Natural killer cell (primary cell): Measurements from ENCODE around the gene BICC1. TPM values are rescaled to one million over a fixed set of nuclear protein-coding genes. Genes with fewer than 3 reads are reported as not detected.

Experiments used
- ATAC-seq, 3 donors: fragments of 150-1000 bp in 2 of 3; fragments of 200-7000 bp in 1 of 3; cut with Tn5 transposase; 1 replicate in 1 of 3; 2 replicates in 2 of 3; pipeline ENCODE4 v1.10.0; 2021; ENCODE audit warnings: mild to moderate bottlenecking in 2 of 3, moderate library complexity in 2 of 3
- DNase-seq, 2 donors: peaks; one replicate each; pipeline versions ENCODE4 v3.0.0 to v3.0.0-alpha.2; 2013 to 2021; ENCODE audit warnings: mixed read lengths in 1 of 2
- H3K27ac ChIP-seq: one replicate; pipeline ENCODE4 v1.5.1; 2013; ENCODE audit warnings: mild to moderate bottlenecking, low read length
- H3K27me3 ChIP-seq: one replicate; pipeline ENCODE4 v1.6.1; 2013; ENCODE audit warnings: low read length; ENCODE audit not compliant: control insufficient read depth, insufficient read depth
- H3K36me3 ChIP-seq: one replicate; pipeline ENCODE4 v1.6.1; 2013; ENCODE audit warnings: low read length; ENCODE audit not compliant: control insufficient read depth, insufficient read depth
- H3K4me1 ChIP-seq: one replicate; pipeline ENCODE4 v1.6.1; 2013; ENCODE audit warnings: low read length; ENCODE audit not compliant: control insufficient read depth, insufficient read depth
- H3K4me3 ChIP-seq: one replicate; pipeline ENCODE4 v1.5.1; 2013; ENCODE audit warnings: low read length
- H3K9me3 ChIP-seq: one replicate; pipeline ENCODE4 v1.6.1; 2013; ENCODE audit warnings: low read length; ENCODE audit not compliant: control insufficient read depth, insufficient read depth
- H3K27ac Mint-ChIP-seq, 2 donors: one replicate each; pipeline ENCODE4 v1.8.0; 2022; ENCODE audit warnings: mild to moderate bottlenecking in 2 of 2, mixed read lengths in 2 of 2, moderate library complexity in 1 of 2
- H3K27me3 Mint-ChIP-seq, 2 donors: one replicate each; pipeline ENCODE4 v1.8.0; 2022; ENCODE audit warnings: low read depth in 2 of 2, mixed read lengths in 2 of 2
- H3K36me3 Mint-ChIP-seq: one replicate; pipeline ENCODE4 v1.8.0; 2022; ENCODE audit warnings: mixed read lengths
- H3K4me1 Mint-ChIP-seq, 2 donors: one replicate each; pipeline ENCODE4 v1.8.0; 2022; ENCODE audit warnings: mixed read lengths in 2 of 2
- H3K4me3 Mint-ChIP-seq: one replicate; pipeline ENCODE4 v1.8.0; 2022; ENCODE audit warnings: mild to moderate bottlenecking, moderate library complexity, mixed read lengths
- H3K9me3 Mint-ChIP-seq, 2 donors: one replicate each; pipeline ENCODE4 v1.8.0; 2022; ENCODE audit warnings: mixed read lengths in 2 of 2
- WGBS: methylation state at CpG from one replicate; pipeline ENCODE4 v1.1.7; 2013; ENCODE audit warnings: missing lambda C conversion rate; ENCODE audit not compliant: insufficient coverage; 5-methylcytosine and 5-hydroxymethylcytosine counted together
- intact Hi-C: fragments of 100-400 bp; cut with micrococcal nuclease; formaldehyde crosslinking; loops from one replicate; pipeline ENCODE4 v1.14.2; 2022
- total RNA-seq, 4 donors: library from RNA; stranded (reverse); fragments of 120-200 nt in 1 of 4; gene quantifications; one replicate each; pipeline versions ENCODE4 v1.2.3 to v1.2.4, GENCODE V29; 2013 to 2022
- TF ChIP-seq, protein P1 (sequence below): fragments of 200-600 bp; IDR thresholded peaks from one replicate; pipeline ENCODE4 v1.8.0; 2022; ENCODE audit warnings: antibody characterized with exemption

Gene BICC1
- total RNA-seq, 3 donors from 2014 or later (not counting 1 experiment from before 2014, with no cell fraction given): 0.14 TPM; not detected in 2

GRCh38 chr10:58715061-58715460 is 202.4 kb downstream of the BICC1 start:
- Mint-ChIP-seq H3K4me1 (no peaks in the 10 kb centered on the region), H3K27me3 (no peaks in the 10 kb centered on the region), H3K9me3 (peaks cover 0 to 6% of the 10 kb centered on the region in 2 donors), H3K4me3 (no peak overlapping the region), H3K36me3 (no peaks in the 10 kb centered on the region), H3K27ac (no peak overlapping the region)
- intact Hi-C loops: no loop called here
- no peaks in the 10 kb centered on the region for H3K9me3 ChIP-seq
- no peak for DNase-seq
- no peaks in the 10 kb centered on the region for H3K36me3 ChIP-seq
- TF ChIP-seq, protein P1, sequence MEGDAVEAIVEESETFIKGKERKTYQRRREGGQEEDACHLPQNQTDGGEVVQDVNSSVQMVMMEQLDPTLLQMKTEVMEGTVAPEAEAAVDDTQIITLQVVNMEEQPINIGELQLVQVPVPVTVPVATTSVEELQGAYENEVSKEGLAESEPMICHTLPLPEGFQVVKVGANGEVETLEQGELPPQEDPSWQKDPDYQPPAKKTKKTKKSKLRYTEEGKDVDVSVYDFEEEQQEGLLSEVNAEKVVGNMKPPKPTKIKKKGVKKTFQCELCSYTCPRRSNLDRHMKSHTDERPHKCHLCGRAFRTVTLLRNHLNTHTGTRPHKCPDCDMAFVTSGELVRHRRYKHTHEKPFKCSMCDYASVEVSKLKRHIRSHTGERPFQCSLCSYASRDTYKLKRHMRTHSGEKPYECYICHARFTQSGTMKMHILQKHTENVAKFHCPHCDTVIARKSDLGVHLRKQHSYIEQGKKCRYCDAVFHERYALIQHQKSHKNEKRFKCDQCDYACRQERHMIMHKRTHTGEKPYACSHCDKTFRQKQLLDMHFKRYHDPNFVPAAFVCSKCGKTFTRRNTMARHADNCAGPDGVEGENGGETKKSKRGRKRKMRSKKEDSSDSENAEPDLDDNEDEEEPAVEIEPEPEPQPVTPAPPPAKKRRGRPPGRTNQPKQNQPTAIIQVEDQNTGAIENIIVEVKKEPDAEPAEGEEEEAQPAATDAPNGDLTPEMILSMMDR: no peak
- H3K27ac ChIP-seq: no peak overlapping the region
- H3K4me1 ChIP-seq: no peaks in the 10 kb centered on the region
- ATAC-seq: no peak
- no peak overlapping the region for H3K4me3 ChIP-seq
- no CpG with 5 or more reads among the region's 2 CpGs for WGBS
- no peaks in the 10 kb centered on the region for H3K27me3 ChIP-seq

DNA sequence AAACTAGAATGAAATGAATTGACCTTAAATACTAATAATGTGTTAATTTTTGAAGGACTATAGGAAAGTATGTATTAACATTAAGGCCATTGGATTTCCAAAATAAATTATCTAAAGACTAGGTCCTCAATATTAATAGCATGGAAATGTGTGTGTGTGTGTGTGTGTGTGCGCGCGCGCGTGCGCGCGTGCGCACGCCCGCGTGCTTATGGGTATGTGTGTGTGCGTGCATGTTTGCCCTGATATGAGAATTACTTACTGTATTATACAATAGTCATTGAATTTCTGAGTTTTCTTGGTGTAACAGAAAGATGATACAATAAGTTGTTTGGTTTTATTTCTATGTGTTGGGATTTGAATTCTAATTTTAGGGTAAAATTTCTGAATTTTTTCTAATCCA is 205.9 kb downstream of the BICC1 start:
- no peaks in the 10 kb centered on the region for H3K9me3 ChIP-seq
- H3K4me3 ChIP-seq: no peak overlapping the region
- peaks cover 0 to 6% of the 10 kb centered on the region in 2 donors for H3K9me3 Mint-ChIP-seq
- H3K4me3 Mint-ChIP-seq: no peak overlapping the region
- no peak overlapping the region for H3K27ac Mint-ChIP-seq
- no peaks in the 10 kb centered on the region for H3K4me1 Mint-ChIP-seq
- H3K27me3 Mint-ChIP-seq: no peaks in the 10 kb centered on the region
- TF ChIP-seq, protein P1: no peak
- no peaks in the 10 kb centered on the region for H3K36me3 ChIP-seq
- H3K4me1 ChIP-seq: no peaks in the 10 kb centered on the region
- H3K27me3 ChIP-seq: no peaks in the 10 kb centered on the region
- intact Hi-C loops: no loop called here
- no peaks in the 10 kb centered on the region for H3K36me3 Mint-ChIP-seq
- no peak for DNase-seq
- no peak overlapping the region for H3K27ac ChIP-seq
- 67% methylated on average over 12 of the region's 13 CpGs for WGBS
- no peak for ATAC-seq

- 94% methylated on average over 3 of the region's 4 CpGs for WGBS
- intact Hi-C loops: no loop called here
- Mint-ChIP-seq H3K4me1 (no peaks in the 10 kb centered on the region), H3K9me3 (peaks cover 0 to 2% of the 10 kb centered on the region in 2 donors), H3K27me3 (no peaks in the 10 kb centered on the region), H3K4me3 (no peak overlapping the region), H3K27ac (no peak overlapping the region), H3K36me3 (no peaks in the 10 kb centered on the region)
- no peaks in the 10 kb centered on the region for H3K9me3 ChIP-seq
- ATAC-seq (no peak), DNase-seq (no peak)
- no peaks in the 10 kb centered on the region for H3K27me3 ChIP-seq
- no peak overlapping the region for H3K4me3 ChIP-seq
- no peak overlapping the region for H3K27ac ChIP-seq
- H3K4me1 ChIP-seq: no peaks in the 10 kb centered on the region
- H3K36me3 ChIP-seq: no peaks in the 10 kb centered on the region
- TF ChIP-seq, protein P1: no peak
These were observed 209.1 kb downstream of the BICC1 start for GRCh38 chr10:58721601-58722281.

DNA sequence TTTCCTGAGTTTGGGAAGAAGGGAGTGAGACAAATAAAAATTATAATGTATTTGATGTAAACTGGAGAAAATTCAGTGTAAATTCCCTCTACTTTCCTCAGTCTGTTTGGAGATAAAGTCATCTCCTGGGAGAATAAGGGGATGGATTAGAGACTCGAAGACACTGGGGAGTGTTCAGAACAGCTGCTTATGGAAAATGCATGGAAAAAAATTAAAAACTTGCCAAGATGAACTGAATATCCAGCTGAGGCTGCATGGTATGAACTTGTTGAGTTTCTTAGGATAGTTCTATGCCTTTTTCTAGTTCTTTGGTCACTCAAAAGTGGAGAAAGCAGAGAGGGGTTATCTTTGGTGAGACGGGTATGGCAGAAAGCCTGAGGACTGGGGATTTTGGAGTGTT is 210.5 kb downstream of the BICC1 start:
- Mint-ChIP-seq H3K27ac (no peak overlapping the region), H3K9me3 (peaks cover 0 to 2% of the 10 kb centered on the region in 2 donors), H3K4me1 (no peaks in the 10 kb centered on the region), H3K4me3 (no peak overlapping the region), H3K27me3 (no peaks in the 10 kb centered on the region), H3K36me3 (no peaks in the 10 kb centered on the region)
- 87% methylated on average over 2 of the region's 2 CpGs for WGBS
- TF ChIP-seq, protein P1: no peak
- no peaks in the 10 kb centered on the region for H3K27me3 ChIP-seq
- no peak overlapping the region for H3K27ac ChIP-seq
- H3K4me1 ChIP-seq: no peaks in the 10 kb centered on the region
- ATAC-seq (no peak), DNase-seq (no peak)
- no peaks in the 10 kb centered on the region for H3K36me3 ChIP-seq
- H3K9me3 ChIP-seq: no peaks in the 10 kb centered on the region
- intact Hi-C loops: no loop called here
- H3K4me3 ChIP-seq: no peak overlapping the region
